Measurements from ENCODE around the gene KIF18A. TPM values are rescaled to one million over a fixed set of nuclear protein-coding genes. Genes with fewer than 3 reads are reported as not detected.

The KIF18A gene
- total RNA-seq, 2 experiments from 2014 or later, result 36.4 to 42.3 TPM

DNA sequence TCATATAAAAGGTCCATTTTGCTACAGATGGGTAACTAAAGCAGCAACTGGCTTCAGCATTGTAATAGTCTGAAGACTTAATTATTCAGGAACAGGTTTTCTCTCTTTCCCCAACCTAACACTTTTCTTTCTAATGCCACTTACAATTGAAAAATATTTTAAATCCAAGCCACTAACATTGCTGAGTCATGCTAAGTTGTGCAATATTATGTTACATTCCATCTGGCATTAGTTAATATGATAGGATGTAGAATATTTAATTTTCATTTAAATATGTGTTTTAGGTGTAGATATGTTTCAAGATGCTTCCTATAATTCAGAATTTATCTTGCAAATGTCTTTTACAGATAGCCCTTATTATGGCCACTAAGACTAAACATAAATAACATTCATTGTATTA lies 98.6 kb downstream of the KIF18A start:
- no peak overlapping the region for H3K27ac ChIP-seq (ENCODE audit: low read depth, low read length, poor library complexity, severe bottlenecking)
- no peaks in the 10 kb centered on the region for H3K9me2 ChIP-seq (ENCODE audit: insufficient read depth, low read length)
- intact Hi-C loops (cut with micrococcal nuclease; ENCODE audit: unreplicated experiment), result no loop called here
- no TSS peak for BruUV-seq (replicated peaks)
- TF ChIP-seq EZH2phosphoT487 (IDR thresholded peaks at IDR 0.05; ENCODE audit: borderline replicate concordance, low read depth, low read length), result no peak
- TF ChIP-seq, protein P1, sequence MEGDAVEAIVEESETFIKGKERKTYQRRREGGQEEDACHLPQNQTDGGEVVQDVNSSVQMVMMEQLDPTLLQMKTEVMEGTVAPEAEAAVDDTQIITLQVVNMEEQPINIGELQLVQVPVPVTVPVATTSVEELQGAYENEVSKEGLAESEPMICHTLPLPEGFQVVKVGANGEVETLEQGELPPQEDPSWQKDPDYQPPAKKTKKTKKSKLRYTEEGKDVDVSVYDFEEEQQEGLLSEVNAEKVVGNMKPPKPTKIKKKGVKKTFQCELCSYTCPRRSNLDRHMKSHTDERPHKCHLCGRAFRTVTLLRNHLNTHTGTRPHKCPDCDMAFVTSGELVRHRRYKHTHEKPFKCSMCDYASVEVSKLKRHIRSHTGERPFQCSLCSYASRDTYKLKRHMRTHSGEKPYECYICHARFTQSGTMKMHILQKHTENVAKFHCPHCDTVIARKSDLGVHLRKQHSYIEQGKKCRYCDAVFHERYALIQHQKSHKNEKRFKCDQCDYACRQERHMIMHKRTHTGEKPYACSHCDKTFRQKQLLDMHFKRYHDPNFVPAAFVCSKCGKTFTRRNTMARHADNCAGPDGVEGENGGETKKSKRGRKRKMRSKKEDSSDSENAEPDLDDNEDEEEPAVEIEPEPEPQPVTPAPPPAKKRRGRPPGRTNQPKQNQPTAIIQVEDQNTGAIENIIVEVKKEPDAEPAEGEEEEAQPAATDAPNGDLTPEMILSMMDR (conservative IDR thresholded peaks at IDR 0.05; ENCODE audit: low read length), result no peak
- no peaks in the 10 kb centered on the region for H4K20me1 ChIP-seq (ENCODE audit: insufficient read depth, low read length)
- H3K79me2 ChIP-seq (ENCODE audit: insufficient read depth, low read depth, low read length), result no peaks in the 10 kb centered on the region
- no peaks in the 10 kb centered on the region for H3K9me3 ChIP-seq (ENCODE audit: low read length)
- CTCF ChIA-PET (ENCODE audit: unreplicated experiment), result no interaction called here
- no peaks in the 10 kb centered on the region for H3K4me1 ChIP-seq (ENCODE audit: insufficient read depth, low read length, poor library complexity, severe bottlenecking)
- POLR2A ChIA-PET, result interaction anchor here (0.7 kb wide), 1 partner anchor 10 kb away, joined by 3 read pairs; no protein-coding TSS in a partner anchor
- H2AFZ ChIP-seq (ENCODE audit: low read length), result no peak overlapping the region
- no peak overlapping the region for H3K4me3 ChIP-seq (ENCODE audit: low read depth, low read length, poor library complexity, severe bottlenecking)
- H3K36me3 ChIP-seq (ENCODE audit: insufficient read depth, low read length), result peaks cover 15% of the 10 kb centered on the region
- no peak overlapping the region for H3K4me2 ChIP-seq (ENCODE audit: low read length)
- no peak for DNase-seq (ENCODE audit: low spot score)

DNA sequence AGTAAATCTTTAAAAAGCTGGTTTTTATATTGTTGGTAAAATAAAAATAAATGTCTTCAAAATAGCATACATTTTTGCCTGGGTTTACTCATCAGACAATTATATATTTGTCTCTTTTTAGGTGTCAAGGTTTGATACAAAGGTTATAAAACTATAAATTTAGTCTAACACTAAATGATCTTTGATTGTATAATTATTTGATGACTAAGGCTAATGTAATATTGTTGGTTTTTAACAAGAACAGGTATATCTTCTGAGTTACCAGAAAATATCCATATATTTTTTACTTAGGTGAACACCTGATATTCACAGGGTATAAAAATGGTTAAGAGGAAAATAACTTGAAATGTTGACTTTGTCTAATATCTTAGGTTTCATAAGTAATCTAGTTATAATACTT lies 104.3 kb downstream of the KIF18A start:
- H3K9me3 ChIP-seq (ENCODE audit: low read length), result peaks cover 38% of the 10 kb centered on the region
- intact Hi-C loops (cut with micrococcal nuclease; ENCODE audit: unreplicated experiment), result no loop called here
- H3K27ac ChIP-seq (ENCODE audit: low read depth, low read length, poor library complexity, severe bottlenecking), result no peak overlapping the region
- H3K4me3 ChIP-seq (ENCODE audit: low read depth, low read length, poor library complexity, severe bottlenecking), result no peak overlapping the region
- H3K36me3 ChIP-seq (ENCODE audit: insufficient read depth, low read length), result peaks cover 40% of the 10 kb centered on the region
- BruUV-seq (replicated peaks), result no TSS peak
- TF ChIP-seq, protein P1 (conservative IDR thresholded peaks at IDR 0.05; ENCODE audit: low read length), result no peak
- TF ChIP-seq EZH2phosphoT487 (IDR thresholded peaks at IDR 0.05; ENCODE audit: borderline replicate concordance, low read depth, low read length), result no peak
- no peaks in the 10 kb centered on the region for H3K9me2 ChIP-seq (ENCODE audit: insufficient read depth, low read length)
- H3K4me2 ChIP-seq (ENCODE audit: low read length), result no peak overlapping the region
- CTCF ChIA-PET (ENCODE audit: unreplicated experiment), result no interaction called here
- no peaks in the 10 kb centered on the region for H4K20me1 ChIP-seq (ENCODE audit: insufficient read depth, low read length)
- no peak overlapping the region for H2AFZ ChIP-seq (ENCODE audit: low read length)
- H3K79me2 ChIP-seq (ENCODE audit: insufficient read depth, low read depth, low read length), result no peaks in the 10 kb centered on the region
- no peak for DNase-seq (ENCODE audit: low spot score)
- POLR2A ChIA-PET, result interaction anchor here (0.8 kb wide), 1 partner anchor 626 kb away, joined by 3 read pairs; no protein-coding TSS in a partner anchor
- no peaks in the 10 kb centered on the region for H3K4me1 ChIP-seq (ENCODE audit: insufficient read depth, low read length, poor library complexity, severe bottlenecking)

DNA sequence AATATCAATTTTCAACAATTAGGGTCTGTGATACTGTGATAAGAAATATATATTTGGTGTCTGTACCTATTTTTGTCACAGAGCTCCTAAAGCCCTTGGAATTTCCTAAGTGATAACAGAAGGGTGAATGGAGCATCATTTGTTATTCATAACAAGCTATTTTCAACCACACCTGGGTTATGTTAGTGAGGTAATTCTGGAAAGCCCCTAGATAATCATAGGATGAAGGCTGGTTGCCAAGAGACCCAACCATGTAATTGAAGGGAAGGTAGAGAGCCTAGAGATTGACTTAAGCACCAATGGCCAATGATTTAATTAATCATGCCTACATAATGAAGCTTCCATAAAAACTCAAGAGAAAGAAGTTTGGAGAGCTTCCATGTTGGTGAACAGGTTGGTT lies 109.4 kb downstream of the KIF18A start:
- Histone ChIP-seq H2AFZ (ENCODE audit: low read length) (no peak overlapping the region), H3K4me3 (ENCODE audit: low read depth, low read length, poor library complexity, severe bottlenecking) (no peak overlapping the region), H3K27ac (ENCODE audit: low read depth, low read length, poor library complexity, severe bottlenecking) (no peak overlapping the region), H4K20me1 (ENCODE audit: insufficient read depth, low read length) (no peaks in the 10 kb centered on the region), H3K4me1 (ENCODE audit: insufficient read depth, low read length, poor library complexity, severe bottlenecking) (no peaks in the 10 kb centered on the region), H3K4me2 (ENCODE audit: low read length) (no peak overlapping the region), H3K79me2 (ENCODE audit: insufficient read depth, low read depth, low read length) (no peaks in the 10 kb centered on the region), H3K36me3 (ENCODE audit: insufficient read depth, low read length) (peaks cover 35% of the 10 kb centered on the region), H3K9me2 (ENCODE audit: insufficient read depth, low read length) (no peaks in the 10 kb centered on the region), H3K9me3 (ENCODE audit: low read length) (peaks cover 36% of the 10 kb centered on the region)
- ChIA-PET CTCF (ENCODE audit: unreplicated experiment) (no interaction called here), POLR2A (no interaction called here)
- intact Hi-C loops (cut with micrococcal nuclease; ENCODE audit: unreplicated experiment), result no loop called here
- no peak for DNase-seq (ENCODE audit: low spot score)
- no TSS peak for BruUV-seq (replicated peaks)
- TF ChIP-seq, protein P1 (conservative IDR thresholded peaks at IDR 0.05; ENCODE audit: low read length), result no peak
- no peak for TF ChIP-seq EZH2phosphoT487 (IDR thresholded peaks at IDR 0.05; ENCODE audit: borderline replicate concordance, low read depth, low read length)
